ENCODE measurements around the gene UTF1. TPM values are rescaled to one million over a fixed set of nuclear protein-coding genes. Genes with fewer than 3 reads are reported as not detected.

UTF1 gene
- total RNA-seq, 2 experiments from 2014 or later: not detected

GRCh38 chr10:133184591-133185244 is 45.3 kb upstream of the UTF1 start:
- Histone ChIP-seq H3K27ac (ENCODE audit: low read depth, low read length, poor library complexity, severe bottlenecking) (no peak overlapping the region), H3K4me1 (ENCODE audit: insufficient read depth, low read length, poor library complexity, severe bottlenecking) (no peaks in the 10 kb centered on the region), H3K9me2 (ENCODE audit: insufficient read depth, low read length) (no peaks in the 10 kb centered on the region), H3K9me3 (ENCODE audit: low read length) (no peaks in the 10 kb centered on the region), H3K36me3 (ENCODE audit: insufficient read depth, low read length) (no peaks in the 10 kb centered on the region), H3K79me2 (ENCODE audit: insufficient read depth, low read depth, low read length) (no peaks in the 10 kb centered on the region), H2AFZ (ENCODE audit: low read length) (no peak overlapping the region), H3K4me3 (ENCODE audit: low read depth, low read length, poor library complexity, severe bottlenecking) (no peak overlapping the region), H4K20me1 (ENCODE audit: insufficient read depth, low read length) (no peaks in the 10 kb centered on the region), H3K4me2 (ENCODE audit: low read length) (no peak overlapping the region)
- DNase-seq (ENCODE audit: low spot score): no peak
- ChIA-PET POLR2A (no interaction called here), CTCF (ENCODE audit: unreplicated experiment) (no interaction called here)
- BruUV-seq (replicated peaks): no TSS peak
- intact Hi-C loops (cut with micrococcal nuclease; ENCODE audit: unreplicated experiment): no loop called here
- TF ChIP-seq EZH2phosphoT487 (IDR thresholded peaks at IDR 0.05; ENCODE audit: borderline replicate concordance, low read depth, low read length): no peak
- no peak for TF ChIP-seq CTCF (conservative IDR thresholded peaks at IDR 0.05; ENCODE audit: low read length)

GRCh38 chr10:133185421-133185820 is 44.6 kb upstream of the UTF1 start:
- no peak overlapping the region for H3K27ac ChIP-seq (ENCODE audit: low read depth, low read length, poor library complexity, severe bottlenecking)
- ChIA-PET POLR2A (no interaction called here), CTCF (ENCODE audit: unreplicated experiment) (no interaction called here)
- no peak overlapping the region for H3K4me3 ChIP-seq (ENCODE audit: low read depth, low read length, poor library complexity, severe bottlenecking)
- H2AFZ ChIP-seq (ENCODE audit: low read length): no peak overlapping the region
- BruUV-seq (replicated peaks): no TSS peak
- no peaks in the 10 kb centered on the region for H3K79me2 ChIP-seq (ENCODE audit: insufficient read depth, low read depth, low read length)
- H3K36me3 ChIP-seq (ENCODE audit: insufficient read depth, low read length): no peaks in the 10 kb centered on the region
- H4K20me1 ChIP-seq (ENCODE audit: insufficient read depth, low read length): no peaks in the 10 kb centered on the region
- H3K4me2 ChIP-seq (ENCODE audit: low read length): no peak overlapping the region
- no peaks in the 10 kb centered on the region for H3K9me3 ChIP-seq (ENCODE audit: low read length)
- no peak for DNase-seq (ENCODE audit: low spot score)
- no peaks in the 10 kb centered on the region for H3K9me2 ChIP-seq (ENCODE audit: insufficient read depth, low read length)
- H3K4me1 ChIP-seq (ENCODE audit: insufficient read depth, low read length, poor library complexity, severe bottlenecking): no peaks in the 10 kb centered on the region
- TF ChIP-seq EZH2phosphoT487 (IDR thresholded peaks at IDR 0.05; ENCODE audit: borderline replicate concordance, low read depth, low read length): no peak
- no peak for TF ChIP-seq CTCF (conservative IDR thresholded peaks at IDR 0.05; ENCODE audit: low read length)
- intact Hi-C loops (cut with micrococcal nuclease; ENCODE audit: unreplicated experiment): no loop called here

GRCh38 chr10:133185916-133186315 is 44.1 kb upstream of the UTF1 start:
- Histone ChIP-seq H3K27ac (ENCODE audit: low read depth, low read length, poor library complexity, severe bottlenecking) (no peak overlapping the region), H3K4me2 (ENCODE audit: low read length) (no peak overlapping the region), H4K20me1 (ENCODE audit: insufficient read depth, low read length) (no peaks in the 10 kb centered on the region), H3K4me3 (ENCODE audit: low read depth, low read length, poor library complexity, severe bottlenecking) (no peak overlapping the region), H3K79me2 (ENCODE audit: insufficient read depth, low read depth, low read length) (no peaks in the 10 kb centered on the region), H3K36me3 (ENCODE audit: insufficient read depth, low read length) (no peaks in the 10 kb centered on the region), H3K9me2 (ENCODE audit: insufficient read depth, low read length) (no peaks in the 10 kb centered on the region), H3K9me3 (ENCODE audit: low read length) (no peaks in the 10 kb centered on the region), H3K4me1 (ENCODE audit: insufficient read depth, low read length, poor library complexity, severe bottlenecking) (no peaks in the 10 kb centered on the region), H2AFZ (ENCODE audit: low read length) (no peak overlapping the region)
- DNase-seq (ENCODE audit: low spot score): no peak
- no TSS peak for BruUV-seq (replicated peaks)
- CTCF ChIA-PET (ENCODE audit: unreplicated experiment): no interaction called here
- intact Hi-C loops (cut with micrococcal nuclease; ENCODE audit: unreplicated experiment): no loop called here
- POLR2A ChIA-PET: no interaction called here
- no peak for TF ChIP-seq EZH2phosphoT487 (IDR thresholded peaks at IDR 0.05; ENCODE audit: borderline replicate concordance, low read depth, low read length)
- TF ChIP-seq CTCF (conservative IDR thresholded peaks at IDR 0.05; ENCODE audit: low read length): no peak

Data from OCI-LY7 (cell line).